A549 treated with GW870086 at 1 μM for 4 hours (cell line): ENCODE results near the gene EPHA10. TPM values are rescaled to one million over a fixed set of nuclear protein-coding genes. Genes with fewer than 3 reads are reported as not detected.

Experiments used
- total RNA-seq: library from RNA; stranded (reverse); fragments of 200-300 nt; extraction: Qiagen RNA extraction; gene quantifications from 5 replicates; pipeline ENCODE4 v1.2.3, GENCODE V29; 2022; ENCODE audit warnings: low read depth

Gene EPHA10
- total RNA-seq, result 0.96 to 2.1 TPM (median 1.3 TPM) in 5 replicates

DNA sequence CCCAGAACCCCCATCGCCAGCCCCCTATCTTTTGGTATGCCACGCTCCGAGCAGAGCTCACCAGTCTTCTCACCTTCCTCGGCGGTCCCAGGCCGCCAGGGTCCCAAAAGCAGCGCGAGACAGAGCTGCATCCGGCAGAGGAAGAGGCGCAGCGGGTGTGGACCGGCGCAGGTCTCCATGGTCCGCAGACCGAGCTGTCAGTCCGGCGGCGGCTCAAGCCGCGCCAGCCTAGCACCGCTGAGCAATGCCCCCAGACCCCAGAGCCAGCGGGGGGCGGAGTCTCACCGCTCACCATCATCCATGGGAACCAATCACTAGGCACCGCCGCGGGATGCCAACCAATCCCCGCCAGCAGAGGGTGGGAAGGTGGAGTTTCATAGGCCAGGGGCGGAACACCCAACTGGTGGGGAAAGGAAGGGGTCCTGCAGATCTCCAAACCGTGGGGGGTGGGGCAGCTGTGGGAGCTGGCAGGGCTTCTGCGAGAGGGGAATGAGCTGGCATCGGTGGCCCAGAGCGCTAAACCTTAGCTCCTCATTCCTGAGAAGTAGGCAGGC is at the start of gene EPHA10:
TSS of gene EPHA10 (minus strand) at position 233 of the 554 bp plus-strand sequence. CDS start at position 179, 54 bp downstream.

GRCh38 chr1:37807555-37808368 is 42.8 kb upstream of the EPHA10 start, which contains the start of the genes C1orf122 and YRDC:
C1orf122 (plus strand) TSS chr1:37807790; CDS start chr1:37808405, 615 bp downstream.
YRDC (minus strand) TSS chr1:37808208; CDS start chr1:37808180, 28 bp downstream.

DNA sequence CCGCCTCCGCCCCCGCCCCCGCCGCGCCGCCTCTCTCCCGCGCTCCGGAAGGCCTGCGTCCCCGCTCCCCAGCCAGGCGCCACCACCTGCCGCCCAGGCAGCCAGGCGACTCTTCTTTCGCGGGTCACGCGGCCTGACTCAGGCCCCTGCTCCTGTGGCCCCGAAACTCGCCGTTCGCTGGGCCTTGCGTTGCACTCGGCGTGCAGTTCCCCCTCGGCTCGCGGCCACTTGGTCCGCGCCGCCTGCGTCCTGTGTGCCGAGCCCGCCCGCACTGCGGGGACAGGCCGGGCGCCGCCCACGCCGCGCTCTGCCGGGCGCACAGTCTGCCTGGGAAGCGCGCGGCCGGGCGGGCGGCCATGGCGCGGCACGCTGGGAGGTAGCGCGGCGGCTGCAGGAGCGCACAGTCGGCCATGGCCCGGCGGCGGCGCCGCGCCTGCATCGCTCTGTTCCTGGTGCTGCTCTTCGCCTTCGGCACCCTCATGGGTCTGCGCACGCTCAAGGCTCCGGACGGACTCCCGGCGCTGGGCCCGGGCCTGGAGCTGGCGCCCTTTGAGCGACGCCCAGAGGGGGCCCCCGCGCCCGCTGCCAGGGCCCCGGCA is 29.0 kb upstream of the EPHA10 start, which contains the start of gene MANEAL:
TSS of gene MANEAL (plus strand) at position 75 of the 599 bp plus-strand sequence. CDS start at position 411, 336 bp downstream.

DNA sequence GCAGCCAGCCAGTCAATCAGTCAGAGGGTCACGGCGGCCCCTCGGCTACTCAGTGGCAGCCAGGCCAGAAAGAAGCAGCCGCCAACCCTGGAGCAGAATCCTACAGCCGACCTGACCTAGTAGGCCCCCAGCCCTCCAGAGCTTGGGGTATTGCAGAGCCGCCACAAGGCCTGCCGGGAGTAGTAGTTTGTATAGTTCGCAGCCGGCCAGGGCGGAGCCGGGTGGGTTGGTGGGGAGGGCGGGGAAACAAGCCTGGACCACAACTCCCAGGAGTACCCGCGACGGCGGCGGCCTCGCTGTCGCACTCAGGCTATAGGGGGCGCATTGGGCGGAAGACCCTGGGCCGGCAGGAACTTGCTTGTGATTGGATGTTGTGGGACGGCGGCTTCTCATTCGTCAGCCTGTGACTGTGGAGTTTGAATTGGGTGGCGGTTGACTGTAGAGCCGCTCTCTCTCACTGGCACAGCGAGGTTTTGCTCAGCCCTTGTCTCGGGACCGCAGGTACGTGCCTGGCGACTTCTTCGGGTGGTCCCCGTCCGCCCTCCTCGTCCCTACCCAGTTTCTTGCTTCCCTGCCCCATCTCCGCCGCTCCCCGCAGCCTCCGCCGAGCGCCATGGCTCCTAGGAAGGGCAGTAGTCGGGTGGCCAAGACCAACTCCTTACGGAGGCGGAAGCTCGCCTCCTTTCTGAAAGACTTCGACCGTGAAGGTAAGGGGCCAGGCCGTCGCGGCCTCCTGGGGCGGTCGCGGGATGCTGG is 72.7 kb downstream of the EPHA10 start, which contains the start of gene CDCA8:
TSS of gene CDCA8 (plus strand) at position 439 of the 756 bp plus-strand sequence. CDS start at position 614, 175 bp downstream.

Other genes starting within 250 kb of the EPHA10 start
- gene SNIP1, start 210.8 kb downstream of the EPHA10 start, total RNA-seq, result 9.0 to 14.5 TPM (median 13.0 TPM) in 5 replicates
- 0.05 to 0.38 TPM (median 0.05 TPM) in 3 of 5 replicates, not detected in the others for gene DNALI1, start 208.2 kb downstream of the EPHA10 start, total RNA-seq
- 49.7 to 58.3 TPM (median 57.0 TPM) in 5 replicates for gene GNL2, start 169.2 kb downstream of the EPHA10 start, total RNA-seq
- 0.08 to 0.15 TPM (median 0.11 TPM) in 4 of 5 replicates, not detected in the other for gene RSPO1, start 130.2 kb downstream of the EPHA10 start, total RNA-seq
- 44.9 to 49.2 TPM (median 46.5 TPM) in 5 replicates for gene CDCA8, start 72.6 kb downstream of the EPHA10 start, total RNA-seq
- 21.3 to 25.5 TPM (median 24.6 TPM) in 5 replicates for gene MANEAL, start 28.7 kb upstream of the EPHA10 start, total RNA-seq
- gene C1orf122, start 42.7 kb upstream of the EPHA10 start, total RNA-seq, result 38.4 to 66.0 TPM (median 58.1 TPM) in 5 replicates
- gene YRDC, start 43.1 kb upstream of the EPHA10 start, total RNA-seq, result 11.7 to 19.1 TPM (median 17.7 TPM) in 5 replicates
- gene MTF1, start 94.5 kb upstream of the EPHA10 start, total RNA-seq, result 4.4 to 5.4 TPM (median 5.2 TPM) in 5 replicates
- gene INPP5B, start 181.9 kb upstream of the EPHA10 start, total RNA-seq, result 3.1 to 4.8 TPM (median 4.6 TPM) in 5 replicates
- gene SF3A3, start 224.9 kb upstream of the EPHA10 start, total RNA-seq, result 48.4 to 88.9 TPM (median 52.5 TPM) in 5 replicates
- gene FHL3, start 240.4 kb upstream of the EPHA10 start, total RNA-seq, result 8.9 to 9.7 TPM (median 9.5 TPM) in 5 replicates
- 41.0 to 64.8 TPM (median 45.2 TPM) in 5 replicates for gene UTP11, start 247.6 kb upstream of the EPHA10 start, total RNA-seq